K562 (cell line): Measurements from ENCODE around the gene VEGFB. TPM values are rescaled to one million over a fixed set of nuclear protein-coding genes. Genes with fewer than 3 reads are reported as not detected.

ENCODE experiments used
- BCOR ChIP-seq: fragments of 450-650 bp; IDR thresholded peaks from 2 replicates; pipeline ENCODE4 v1.6.1; 2016
- CEBPB ChIP-seq: fragments of 450-650 bp; IDR thresholded peaks from 2 replicates; pipeline ENCODE4 v1.6.1; 2016; ENCODE audit warnings: missing genetic modification characterization, missing compliant biosample characterization
- E2F6 ChIP-seq, 2 experiments: IDR thresholded peaks; 2 replicates each; pipeline ENCODE4 v1.6.1; 2011; ENCODE audit warnings: borderline replicate concordance in 1 of 2, control low read depth in 1 of 2, low read depth in 1 of 2, low read length in 1 of 2, mild to moderate bottlenecking in 1 of 2, mixed read lengths in 1 of 2, moderate library complexity in 1 of 2; ENCODE audit not compliant: insufficient read depth in 1 of 2, insufficient read length in 1 of 2, poor library complexity in 1 of 2, severe bottlenecking in 1 of 2; ENCODE audit errors: extremely low read depth in 1 of 2
- ETS2 ChIP-seq: IDR thresholded peaks from 2 replicates; pipeline ENCODE4 v1.6.1; 2016; ENCODE audit warnings: borderline replicate concordance, missing genetic modification characterization, mild to moderate bottlenecking, moderate library complexity, missing compliant biosample characterization; ENCODE audit not compliant: poor library complexity, severe bottlenecking
- HBP1 ChIP-seq: fragments of 450-650 bp; formaldehyde crosslinking; IDR thresholded peaks from 2 replicates; pipeline ENCODE4 v1.4.0; 2022; ENCODE audit warnings: missing genetic modification characterization
- NBN ChIP-seq: fragments of 450-650 bp; IDR thresholded peaks from 2 replicates; pipeline ENCODE4 v1.6.1; 2016; ENCODE audit warnings: low read depth, mild to moderate bottlenecking
- PHB ChIP-seq: fragments of 250-450 bp; sonication (Bioruptor Pico); IDR thresholded peaks from 2 replicates; pipeline ENCODE4 v1.5.0; 2021
- POLR2AphosphoS5 ChIP-seq: IDR thresholded peaks from 2 replicates; pipeline ENCODE4 v1.6.1; 2011; ENCODE audit warnings: mild to moderate bottlenecking, low read depth, low read length, moderate library complexity; ENCODE audit not compliant: control insufficient read depth, insufficient read depth
- SETDB1 ChIP-seq: IDR thresholded peaks from one replicate; pipeline ENCODE4 v1.6.1; 2012; ENCODE audit warnings: low read length, control low read depth, inconsistent platforms
- SNAPC5 ChIP-seq: fragments of 250-450 bp; sonication (Bioruptor Pico); IDR thresholded peaks from 2 replicates; pipeline ENCODE4 v1.8.0; 2021; ENCODE audit warnings: moderate library complexity, mild to moderate bottlenecking, inconsistent platforms
- TEAD4 ChIP-seq, 2 experiments: sonication (generic) in 1 of 2; formaldehyde crosslinking in 1 of 2; IDR thresholded peaks; 2 replicates each; pipeline versions ENCODE4 v1.6.1 to v1.8.0; 2012 to 2022; ENCODE audit warnings: borderline replicate concordance in 1 of 2, inconsistent platforms in 1 of 2, low read length in 1 of 2, mild to moderate bottlenecking in 1 of 2, missing genetic modification reagents in 1 of 2
- TSC22D4 ChIP-seq: fragments of 450-650 bp; IDR thresholded peaks from 2 replicates; pipeline ENCODE4 v1.6.1; 2016; ENCODE audit warnings: missing genetic modification characterization, missing biosample characterization, control low read depth
- U2AF1 ChIP-seq: fragments of 200-400 bp; formaldehyde crosslinking; optimal IDR thresholded peaks from 2 replicates; pipeline ENCODE3; 2017; ENCODE audit warnings: mild to moderate bottlenecking, low read depth, low read length, moderate library complexity
- ZBTB1 ChIP-seq: sonication (generic); formaldehyde crosslinking; IDR thresholded peaks from 2 replicates; pipeline ENCODE4 v1.8.1; 2023; ENCODE audit warnings: missing genetic modification reagents, low read depth, mild to moderate bottlenecking, borderline replicate concordance
- ZNF212 ChIP-seq: fragments of 450-650 bp; formaldehyde crosslinking; IDR thresholded peaks from 2 replicates; pipeline ENCODE4 v1.4.0; 2020; ENCODE audit warnings: mild to moderate bottlenecking
- ZNF23 ChIP-seq: fragments of 250-450 bp; sonication (Bioruptor Pico); IDR thresholded peaks from 2 replicates; pipeline ENCODE4 v1.4.0; 2020; ENCODE audit warnings: mild to moderate bottlenecking
- ZNF347 ChIP-seq: fragments of 450-650 bp; formaldehyde crosslinking; IDR thresholded peaks from 2 replicates; pipeline ENCODE4 v1.4.0; 2020; ENCODE audit warnings: low read depth, mild to moderate bottlenecking, moderate library complexity
- ZNF79 ChIP-seq: fragments of 250-450 bp; sonication (Bioruptor Pico); IDR thresholded peaks from 2 replicates; pipeline ENCODE4 v1.4.0; 2020; ENCODE audit warnings: low read depth, mild to moderate bottlenecking, moderate library complexity
- ZNF830 ChIP-seq: fragments of 250-450 bp; sonication (Bioruptor Pico); IDR thresholded peaks from 2 replicates; pipeline ENCODE4 v1.5.0; 2021; ENCODE audit warnings: mild to moderate bottlenecking
- polyA plus RNA-seq, 8 experiments: library from polyadenylated mRNA; depleted of rRNA in 4 of 8; stranded (reverse) in 5 of 8; unstranded in 3 of 8; fragments of >200 nt; fragmentation: Nextera tagmentation in 2 of 8; fragmentation: Illumina TruSeq in 1 of 8; extraction: Ambion mirVana in 2 of 8; extraction: Trizol in 1 of 8; gene quantifications; 2 replicates each; pipeline versions ENCODE4 v1.2.1 to v1.2.3, GENCODE V29; 2011 to 2014; ENCODE audit warnings: inconsistent platforms in 1 of 8, missing spikeins in 1 of 8
- total RNA-seq, 7 experiments: library from RNA; depleted of rRNA in 6 of 7; stranded (reverse); fragments of >200 nt in 6 of 7; fragmentation: Illumina TruSeq in 2 of 7; extraction: Trizol in 2 of 7; gene quantifications; 2 replicates each; pipeline versions ENCODE4 v1.2.1 to v1.2.3, GENCODE V29; 2011 to 2021; ENCODE audit warnings: low replicate concordance in 1 of 7

Gene VEGFB
- total and polyA plus RNA-seq, 9 of the 15 experiments (the other 6 are each of a cell fraction or from before 2014, with no cell fraction given): 11.0 to 83.4 (median 25.7) TPM

GRCh38 chr11:64185175-64185692, 49.1 kb upstream of the VEGFB start (continued):
- TF ChIP-seq POLR2AphosphoS5 (peak; percentile 89), SNAPC5 (CRISPR knock-in tag) (no peak), SETDB1 (no peak), BCOR (peak; percentile 70), CEBPB (tag) (no peak), PHB (CRISPR knock-in tag) (0 out of 2 replicates have a peak, but pooled peaks have one; percentile 79), ZBTB1 (CRISPR knock-in tag) (peak; percentile 12; the same call in 1 of the 2 replicates), E2F6 (IDR thresholded peaks at IDR 0.05; ENCODE audit: borderline replicate concordance in 1 of 2, extremely low read depth in 1 of 2, insufficient read depth in 1 of 2, insufficient read length in 1 of 2, low read depth in 1 of 2, low read length in 1 of 2, poor library complexity in 1 of 2, severe bottlenecking in 1 of 2) (peak; percentile 85 to 91), NBN (0 out of 2 replicates have a peak, but pooled peaks have one; percentile 49), ZNF830 (CRISPR knock-in tag) (0 out of 2 replicates have a peak, but pooled peaks have one; percentile 48), ZNF79 (CRISPR knock-in tag) (no peak), ZNF23 (CRISPR knock-in tag) (0 out of 2 replicates have a peak, but pooled peaks have one; percentile 17), ZNF212 (CRISPR knock-in tag) (0 out of 2 replicates have a peak, but pooled peaks have one; percentile 76), HBP1 (CRISPR knock-in tag) (0 out of 2 replicates have a peak, but pooled peaks have one; percentile 32), U2AF1 (peak; percentile 49), ZNF347 (no peak), TSC22D4 (tag) (no peak), ETS2 (tag) (no peak), TEAD4 (IDR thresholded peaks at IDR 0.05; ENCODE audit: low read length) (peak; percentile 41; the same call in 1 of the 2 replicates), TEAD4 (CRISPR knock-in tag; IDR thresholded peaks at IDR 0.05; ENCODE audit: borderline replicate concordance) (no peak)
